ENCODE data around the gene CPSF6. TPM values are rescaled to one million over a fixed set of nuclear protein-coding genes. Genes with fewer than 3 reads are reported as not detected.

CPSF6 gene
- total and polyA plus RNA-seq, 12 donors = 13.2 to 52.0 (median 41.4) TPM

DNA sequence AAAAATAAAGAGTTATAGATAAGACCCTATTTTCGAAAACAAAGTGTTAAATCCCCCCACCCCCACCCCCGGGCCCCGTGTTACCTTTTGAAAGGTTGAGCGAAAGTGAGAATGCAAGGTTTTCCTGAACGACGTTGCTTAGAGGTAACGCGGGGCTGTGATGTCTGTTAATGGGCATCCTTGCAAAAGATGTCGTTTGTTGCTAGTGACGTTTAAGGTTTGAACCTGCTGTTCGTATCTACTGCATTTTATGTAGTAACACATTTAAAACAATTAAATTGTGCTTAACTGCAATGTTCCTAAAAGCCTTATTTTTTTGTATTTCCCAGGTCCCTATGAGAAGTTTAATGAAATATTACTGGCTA is 1.2 kb downstream of the CPSF6 start:
- no peak for TF ChIP-seq POLR2A (IDR thresholded peaks at IDR 0.05)
- TF ChIP-seq, protein P1, sequence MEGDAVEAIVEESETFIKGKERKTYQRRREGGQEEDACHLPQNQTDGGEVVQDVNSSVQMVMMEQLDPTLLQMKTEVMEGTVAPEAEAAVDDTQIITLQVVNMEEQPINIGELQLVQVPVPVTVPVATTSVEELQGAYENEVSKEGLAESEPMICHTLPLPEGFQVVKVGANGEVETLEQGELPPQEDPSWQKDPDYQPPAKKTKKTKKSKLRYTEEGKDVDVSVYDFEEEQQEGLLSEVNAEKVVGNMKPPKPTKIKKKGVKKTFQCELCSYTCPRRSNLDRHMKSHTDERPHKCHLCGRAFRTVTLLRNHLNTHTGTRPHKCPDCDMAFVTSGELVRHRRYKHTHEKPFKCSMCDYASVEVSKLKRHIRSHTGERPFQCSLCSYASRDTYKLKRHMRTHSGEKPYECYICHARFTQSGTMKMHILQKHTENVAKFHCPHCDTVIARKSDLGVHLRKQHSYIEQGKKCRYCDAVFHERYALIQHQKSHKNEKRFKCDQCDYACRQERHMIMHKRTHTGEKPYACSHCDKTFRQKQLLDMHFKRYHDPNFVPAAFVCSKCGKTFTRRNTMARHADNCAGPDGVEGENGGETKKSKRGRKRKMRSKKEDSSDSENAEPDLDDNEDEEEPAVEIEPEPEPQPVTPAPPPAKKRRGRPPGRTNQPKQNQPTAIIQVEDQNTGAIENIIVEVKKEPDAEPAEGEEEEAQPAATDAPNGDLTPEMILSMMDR (IDR thresholded peaks at IDR 0.05) = no peak
- intact Hi-C loops (cut with DNase I) = no loop called here
- Histone ChIP-seq H3K4me3 (peak overlapping the region in 2 of 4 donors; percentile 65 to 90), H3K4me1 (replicated peaks in 1 of 2) (peaks cover 20 to 47% of the 10 kb centered on the region in 2 donors), H3K36me3 (replicated peaks in 1 of 2) (no peaks in the 10 kb centered on the region), H3K27ac (peak overlapping the region in 4 of 5 donors; percentile 22 to 99 (median 88)), H3K9me3 (replicated peaks in 1 of 3) (no peaks in the 10 kb centered on the region), H3K27me3 (no peaks in the 10 kb centered on the region)
- WGBS, 4 donors = 0 to 2% (median 1%) methylated on average over 11 of the region's 11 CpGs
- no peak for DNase-seq

DNA sequence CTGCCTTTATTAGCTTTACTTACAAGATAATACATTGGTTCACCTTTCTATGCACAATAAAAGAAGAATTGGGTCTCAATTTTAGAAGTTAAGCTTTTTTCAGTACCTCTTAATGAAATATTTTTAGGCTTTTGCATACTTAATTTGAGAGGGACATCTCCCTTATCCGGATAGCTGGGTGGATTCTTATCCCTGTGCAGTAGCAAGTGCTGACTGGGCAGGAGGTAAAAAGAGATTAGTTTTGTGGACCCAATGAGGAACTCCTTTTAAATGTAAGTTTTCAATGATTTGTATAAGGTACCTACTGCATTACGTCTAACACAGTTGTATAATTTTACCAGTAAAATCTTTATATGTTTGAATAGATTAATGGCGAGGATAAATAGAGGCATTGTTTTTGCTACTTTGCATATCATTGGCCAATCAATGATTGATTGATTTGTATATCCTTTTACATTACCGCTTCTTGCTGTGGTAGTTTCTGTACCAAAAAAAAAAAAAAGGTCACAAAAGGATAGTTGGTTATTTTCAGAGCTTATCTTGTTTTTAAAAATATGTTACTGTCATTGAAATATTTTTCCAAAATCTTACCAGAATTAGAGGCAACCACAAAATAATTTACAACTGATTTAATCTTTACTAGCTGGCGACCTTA is 2.2 kb downstream of the CPSF6 start:
- Histone ChIP-seq H3K4me1 (replicated peaks in 1 of 2) (peaks cover 23 to 53% of the 10 kb centered on the region in 2 donors), H3K36me3 (replicated peaks in 1 of 2) (no peaks in the 10 kb centered on the region), H3K27me3 (no peaks in the 10 kb centered on the region), H3K9me3 (replicated peaks in 1 of 3) (no peaks in the 10 kb centered on the region), H3K4me3 (peak overlapping the region in 1 of 4 donors; percentile 90), H3K27ac (no peak overlapping the region)
- DNase-seq = no peak
- intact Hi-C loops (cut with DNase I) = no loop called here
- 26 to 31% (median 28%) methylated on average over 5 of the region's 5 CpGs for WGBS, 4 donors
- TF ChIP-seq, protein P1 (IDR thresholded peaks at IDR 0.05) = no peak
- no peak for TF ChIP-seq POLR2A (IDR thresholded peaks at IDR 0.05)

DNA sequence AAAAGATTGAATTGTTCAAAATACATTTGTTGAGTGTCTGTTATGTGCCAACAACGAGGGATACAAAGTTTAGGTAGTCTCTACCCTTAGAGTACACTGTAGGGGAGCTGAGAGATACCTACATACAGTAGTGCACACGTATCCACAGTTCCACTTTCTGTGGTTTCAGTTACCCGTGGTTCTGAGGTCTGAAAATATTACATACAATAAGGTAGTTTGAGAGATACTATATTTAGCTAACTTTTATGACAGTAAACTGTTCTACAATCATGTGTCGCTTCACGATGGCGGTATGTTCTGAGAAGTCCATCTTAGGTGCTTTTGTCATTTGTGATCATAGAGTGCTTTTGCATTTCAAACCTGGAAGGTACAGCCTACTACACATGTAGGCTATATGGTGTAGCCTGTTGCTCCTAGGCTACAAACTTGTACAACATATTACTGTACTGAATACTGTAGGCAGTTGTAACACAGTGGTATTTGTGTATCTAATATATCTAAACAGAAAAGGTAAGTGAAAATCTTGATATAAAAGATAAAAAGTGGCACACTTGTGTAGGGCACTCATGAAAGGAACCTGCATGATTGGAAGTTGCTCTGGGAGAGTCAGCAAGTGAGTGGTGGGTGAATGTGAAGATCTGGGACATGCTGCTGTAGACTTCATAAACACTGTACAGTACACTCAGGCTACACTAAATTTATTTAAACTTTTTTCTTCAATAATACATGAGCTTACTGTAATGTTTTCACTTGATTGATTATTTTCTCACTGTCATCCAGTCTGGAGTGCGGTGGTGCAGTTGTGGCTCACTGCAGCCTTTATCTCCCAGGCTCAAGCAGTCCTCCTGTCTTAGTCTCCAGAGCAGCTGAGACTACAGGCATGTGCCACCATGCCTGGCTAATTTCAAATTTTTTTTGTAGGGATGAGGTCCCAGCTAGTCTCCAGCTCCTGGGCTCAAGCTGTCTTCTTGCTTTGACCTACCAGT is 4.0 kb downstream of the CPSF6 start:
- H3K36me3 ChIP-seq (replicated peaks in 1 of 2) = no peaks in the 10 kb centered on the region
- H3K9me3 ChIP-seq (replicated peaks in 1 of 3) = no peaks in the 10 kb centered on the region
- no peak overlapping the region for H3K4me3 ChIP-seq
- TF ChIP-seq, protein P1 (IDR thresholded peaks at IDR 0.05) = no peak
- no peak for TF ChIP-seq POLR2A (IDR thresholded peaks at IDR 0.05)
- no peak for DNase-seq
- 74 to 85% (median 78%) methylated on average over 7 of the region's 7 CpGs for WGBS, 4 donors
- intact Hi-C loops (cut with DNase I) = no loop called here
- no peaks in the 10 kb centered on the region for H3K27me3 ChIP-seq
- H3K27ac ChIP-seq = no peak overlapping the region
- peaks cover 36 to 71% of the 10 kb centered on the region in 2 donors for H3K4me1 ChIP-seq (replicated peaks in 1 of 2)

DNA sequence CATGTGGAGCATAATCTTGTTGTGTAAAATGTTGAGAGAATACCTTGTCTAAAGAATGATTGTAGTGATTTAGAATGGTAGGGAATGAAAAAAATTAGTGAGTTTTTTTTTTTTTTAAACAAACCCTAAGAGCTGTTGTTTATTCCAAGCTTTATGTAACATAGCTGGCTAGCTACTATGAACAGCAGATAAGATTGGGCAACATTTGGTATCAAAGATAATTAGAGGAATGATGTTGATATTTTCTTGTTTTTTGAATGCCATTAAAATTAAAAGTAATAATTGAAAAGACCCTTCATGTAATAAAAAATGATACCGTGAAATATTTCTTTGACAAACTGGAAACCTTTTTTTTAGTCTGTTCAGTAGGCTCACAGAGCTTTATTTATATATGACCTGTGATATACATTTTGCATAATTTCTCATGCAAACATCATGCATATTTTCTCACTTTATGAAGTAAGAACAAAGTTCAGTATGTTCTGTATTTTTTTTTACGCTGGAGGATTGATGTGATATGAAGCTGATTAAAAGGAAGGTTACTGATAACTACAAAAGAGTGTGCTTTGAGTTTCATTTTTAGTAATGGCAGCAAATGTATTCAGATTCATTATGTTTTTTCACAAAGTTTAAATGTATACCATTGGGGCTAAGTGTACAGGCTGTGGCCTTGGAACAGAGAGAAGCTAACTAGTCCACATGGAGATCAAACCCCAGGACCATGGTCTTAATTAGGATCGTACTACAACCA is 8.1 kb downstream of the CPSF6 start:
- intact Hi-C loops (cut with DNase I) = no loop called here
- Histone ChIP-seq H3K4me1 (replicated peaks in 1 of 2) (peaks cover 24 to 71% of the 10 kb centered on the region in 2 donors), H3K9me3 (replicated peaks in 1 of 3) (no peaks in the 10 kb centered on the region), H3K4me3 (no peak overlapping the region), H3K27me3 (no peaks in the 10 kb centered on the region), H3K27ac (peak overlapping the region in 1 of 5 donors; percentile 17), H3K36me3 (replicated peaks in 1 of 2) (no peaks in the 10 kb centered on the region)
- 54 to 68% (median 63%) methylated on average over 3 of the region's 3 CpGs for WGBS, 4 donors
- DNase-seq = no peak
- TF ChIP-seq, protein P1 (IDR thresholded peaks at IDR 0.05) = no peak
- no peak for TF ChIP-seq POLR2A (IDR thresholded peaks at IDR 0.05)
